IMR-90 (cell line): ENCODE data around the gene CAPN9. TPM values are rescaled to one million over a fixed set of nuclear protein-coding genes. Genes with fewer than 3 reads are reported as not detected.

Experiments used
- ATAC-seq: fragments of 200-7000 bp; cut with Tn5 transposase; 2 replicates; pipeline ENCODE4 v1.9.1; 2020; ENCODE audit warnings: low read depth, mild to moderate bottlenecking, moderate library complexity
- BruUV-seq: library from RNA; stranded (reverse); fragments of 400-500 nt; replicated peaks from 2 replicates; lab custom pipeline; 2021; lab: Mats Ljungman, UMichigan
- CTCF ChIA-PET: fragments of 300-600 bp; formaldehyde crosslinking; extraction: SDS; loops from one replicate; lab custom pipeline; 2021; ENCODE audit warnings: antibody characterized with exemption; lab: Yijun Ruan, JAX
- POLR2A ChIA-PET: fragments of 300-600 bp; sonication (Branson Sonifier 250); formaldehyde crosslinking; loops from one replicate; lab custom pipeline; 2022; ENCODE audit warnings: antibody characterized with exemption; ENCODE audit not compliant: unreplicated experiment; lab: Charles Lee
- DNase-seq: peaks from one replicate; pipeline ENCODE4 v3.0.0; 2013
- H2AFZ ChIP-seq: replicated peaks from 2 replicates; pipeline ENCODE3; 2013; ENCODE audit warnings: low read length, mild to moderate bottlenecking; ENCODE audit not compliant: poor library complexity
- H2AK5ac ChIP-seq: 2 replicates; pipeline ENCODE4 v1.6.1; 2013; ENCODE audit warnings: low read depth, low read length, inconsistent platforms
- H2AK9ac ChIP-seq: replicated peaks from 2 replicates; pipeline ENCODE3; 2013; ENCODE audit warnings: mild to moderate bottlenecking, low read depth, low read length, moderate library complexity; ENCODE audit not compliant: poor library complexity
- H2BK120ac ChIP-seq: 2 replicates; pipeline ENCODE4 v1.6.1; 2013; ENCODE audit warnings: low read depth, low read length, inconsistent platforms
- H2BK15ac ChIP-seq: 3 replicates; pipeline ENCODE4 v1.6.1; 2013; ENCODE audit warnings: low read depth, low read length, inconsistent platforms
- H2BK20ac ChIP-seq: 2 replicates; pipeline ENCODE4 v1.6.1; 2013; ENCODE audit warnings: low read depth, mild to moderate bottlenecking, inconsistent platforms, low read length, moderate library complexity
- H2BK5ac ChIP-seq: 2 replicates; pipeline ENCODE4 v1.6.1; 2013; ENCODE audit warnings: mild to moderate bottlenecking, low read depth, low read length, inconsistent platforms; ENCODE audit not compliant: poor library complexity, severe bottlenecking
- H3K14ac ChIP-seq: replicated peaks from 2 replicates; pipeline ENCODE4 v1.6.1; 2013; ENCODE audit warnings: low read depth, low read length, inconsistent platforms
- H3K18ac ChIP-seq: 2 replicates; pipeline ENCODE4 v1.6.1; 2013; ENCODE audit warnings: low read depth, low read length, control low read depth
- H3K23ac ChIP-seq: 2 replicates; pipeline ENCODE4 v1.6.1; 2013; ENCODE audit warnings: low read depth, low read length, inconsistent platforms
- H3K27ac ChIP-seq: 2 replicates; pipeline ENCODE4 v1.5.1; 2013; ENCODE audit warnings: mild to moderate bottlenecking, control low read depth, low read length; ENCODE audit not compliant: insufficient read depth
- H3K27me3 ChIP-seq: 2 replicates; pipeline ENCODE4 v1.6.1; 2013; ENCODE audit warnings: low read length; ENCODE audit not compliant: control insufficient read depth, insufficient read depth
- H3K36me3 ChIP-seq: 2 replicates; pipeline ENCODE4 v1.6.1; 2013; ENCODE audit warnings: low read length, mixed read lengths; ENCODE audit not compliant: control insufficient read depth, insufficient read depth
- H3K4ac ChIP-seq: 2 replicates; pipeline ENCODE4 v1.6.1; 2013; ENCODE audit warnings: low read depth, low read length, inconsistent platforms
- H3K4me1 ChIP-seq: 2 replicates; pipeline ENCODE4 v1.6.1; 2013; ENCODE audit warnings: low read length, mixed read lengths; ENCODE audit not compliant: control insufficient read depth, insufficient read depth
- H3K4me2 ChIP-seq: 2 replicates; pipeline ENCODE4 v1.6.1; 2013; ENCODE audit warnings: low read depth, mild to moderate bottlenecking, control low read depth, low read length, moderate library complexity
- H3K4me3 ChIP-seq: 2 replicates; pipeline ENCODE4 v1.5.1; 2013; ENCODE audit warnings: low read depth, mild to moderate bottlenecking, control low read depth, low read length, moderate library complexity; ENCODE audit not compliant: insufficient read depth
- H3K56ac ChIP-seq: 2 replicates; pipeline ENCODE4 v1.6.1; 2013; ENCODE audit warnings: low read length, inconsistent platforms; ENCODE audit not compliant: insufficient read depth; ENCODE audit errors: extremely low read depth
- H3K79me1 ChIP-seq, 2 experiments: 2 replicates each; pipeline ENCODE4 v1.6.1; 2013; ENCODE audit warnings: low read length in 2 of 2, inconsistent platforms in 1 of 2, low read depth in 1 of 2
- H3K9ac ChIP-seq: 2 replicates; pipeline ENCODE4 v1.6.1; 2013; ENCODE audit warnings: low read depth, low read length, control low read depth
- H3K9me1 ChIP-seq: 2 replicates; pipeline ENCODE4 v1.6.1; 2013; ENCODE audit warnings: low read length, inconsistent platforms; ENCODE audit not compliant: insufficient read depth
- H3K9me3 ChIP-seq: 2 replicates; pipeline ENCODE4 v1.6.1; 2013; ENCODE audit warnings: low read length; ENCODE audit not compliant: control insufficient read depth, insufficient read depth
- H4K20me1 ChIP-seq: 2 replicates; pipeline ENCODE4 v1.6.1; 2013; ENCODE audit warnings: low read length, inconsistent platforms; ENCODE audit not compliant: insufficient read depth
- H4K5ac ChIP-seq: 2 replicates; pipeline ENCODE4 v1.6.1; 2013; ENCODE audit warnings: mild to moderate bottlenecking, low read depth, low read length, control low read depth
- H4K8ac ChIP-seq, 2 experiments: 2 replicates each; pipeline ENCODE4 v1.6.1; 2013; ENCODE audit warnings: low read depth in 2 of 2, low read length in 2 of 2, control low read depth in 1 of 2, inconsistent platforms in 1 of 2
- H4K91ac ChIP-seq: 2 replicates; pipeline ENCODE4 v1.6.1; 2013; ENCODE audit warnings: low read depth, low read length, inconsistent platforms; ENCODE audit not compliant: insufficient read depth
- BHLHE40 ChIP-seq: fragments of 150-350 bp; IDR thresholded peaks from 2 replicates; pipeline ENCODE4 v1.6.1; 2016; ENCODE audit warnings: mild to moderate bottlenecking, low read depth, low read length
- CEBPB ChIP-seq: IDR thresholded peaks from 2 replicates; pipeline ENCODE4 v1.6.1; 2012; ENCODE audit warnings: low read depth, low read length, improper control_type of control experiment
- CHD1 ChIP-seq: IDR thresholded peaks from 2 replicates; pipeline ENCODE4 v1.6.1; 2012; ENCODE audit warnings: low read depth, low read length, improper control_type of control experiment
- CTCF ChIP-seq: conservative IDR thresholded peaks from 2 replicates; pipeline ENCODE4 v1.5.1; 2012; ENCODE audit warnings: mild to moderate bottlenecking, low read depth, low read length, improper control_type of control experiment
- ELK1 ChIP-seq: fragments of 150-350 bp; IDR thresholded peaks from 2 replicates; pipeline ENCODE4 v1.6.1; 2016; ENCODE audit warnings: low read depth, mild to moderate bottlenecking, low read length, moderate library complexity, borderline replicate concordance
- FOS ChIP-seq: fragments of 150-350 bp; IDR thresholded peaks from 2 replicates; pipeline ENCODE4 v1.6.1; 2016; ENCODE audit warnings: low read depth, low read length
- MAFK ChIP-seq: IDR thresholded peaks from 2 replicates; pipeline ENCODE4 v1.6.1; 2012; ENCODE audit warnings: low read depth, low read length, improper control_type of control experiment
- MXI1 ChIP-seq: IDR thresholded peaks from 2 replicates; pipeline ENCODE4 v1.6.1; 2012; ENCODE audit warnings: low read depth, mild to moderate bottlenecking, low read length, moderate library complexity, borderline replicate concordance
- NFE2L2 ChIP-seq: fragments of 150-350 bp; IDR thresholded peaks from 2 replicates; pipeline ENCODE4 v1.6.1; 2016; ENCODE audit warnings: low read depth, mild to moderate bottlenecking, low read length
- POLR2A ChIP-seq: IDR thresholded peaks from 2 replicates; pipeline ENCODE4 v1.6.1; 2012; ENCODE audit warnings: mild to moderate bottlenecking, low read depth, low read length
- RAD21 ChIP-seq: IDR thresholded peaks from 2 replicates; pipeline ENCODE4 v1.6.1; 2012; ENCODE audit warnings: low read length, improper control_type of control experiment
- RCOR1 ChIP-seq: IDR thresholded peaks from 2 replicates; pipeline ENCODE4 v1.6.1; 2012; ENCODE audit warnings: mild to moderate bottlenecking, low read length, improper control_type of control experiment; ENCODE audit not compliant: insufficient replicate concordance
- RFX5 ChIP-seq: IDR thresholded peaks from 2 replicates; pipeline ENCODE4 v1.8.0; 2012; ENCODE audit warnings: low read depth, mild to moderate bottlenecking, low read length, moderate library complexity
- SMC3 ChIP-seq: fragments of 150-350 bp; IDR thresholded peaks from 2 replicates; pipeline ENCODE4 v1.6.1; 2016; ENCODE audit warnings: low read depth, mild to moderate bottlenecking, antibody characterized with exemption, low read length, moderate library complexity
- USF2 ChIP-seq: fragments of 150-350 bp; IDR thresholded peaks from 2 replicates; pipeline ENCODE4 v1.6.1; 2017; ENCODE audit warnings: mild to moderate bottlenecking, antibody characterized with exemption, low read length, low read depth
- WGBS, 2 experiments: methylation state at CpG; one replicate each; pipeline versions ENCODE4 v1.1.5 to v1.1.7; 2013; ENCODE audit warnings: missing lambda C conversion rate in 2 of 2; ENCODE audit not compliant: insufficient read length in 1 of 2; ENCODE audit errors: extremely low coverage in 2 of 2; 5-methylcytosine and 5-hydroxymethylcytosine counted together
- dilution Hi-C: fragments of 300-500 bp; cut with HindIII; formaldehyde crosslinking; loops from one replicate; pipeline ENCODE4 v1.14.3; 2018; ENCODE audit warnings: low sequenced_read_pairs; ENCODE audit not compliant: unreplicated experiment
- in situ Hi-C: fragments of 300-500 bp; cut with MboI; formaldehyde crosslinking; loops from 3 replicates; pipeline ENCODE4 v1.14.3; 2019; ENCODE audit warnings: low sequenced_read_pairs, inconsistent platforms, mixed read lengths
- intact Hi-C: fragments of 100-400 bp; cut with micrococcal nuclease; formaldehyde crosslinking; loops from 2 replicates; pipeline ENCODE4 v1.10.0; 2022
- polyA plus RNA-seq, 3 experiments: library from polyadenylated mRNA; depleted of rRNA; stranded (reverse); fragments of >200 nt; gene quantifications; 2 replicates each; pipeline ENCODE4 v1.2.3, GENCODE V29; 2012; ENCODE audit warnings: low replicate concordance in 1 of 3
- total RNA-seq: library from RNA; depleted of rRNA; stranded (reverse); fragments of >200 nt; gene quantifications from 2 replicates; pipeline ENCODE4 v1.2.3, GENCODE V29; 2012

CAPN9 gene
- total and polyA plus RNA-seq, 2 of the 4 experiments (the other 2 are of a cell fraction): not detected

- no peak for TF ChIP-seq FOS
- TF ChIP-seq USF2: no peak
- no peak for TF ChIP-seq CTCF
- no peak for TF ChIP-seq ELK1
- TF ChIP-seq RAD21: no peak
- no peak for TF ChIP-seq MAFK
- no peak for TF ChIP-seq CHD1
- TF ChIP-seq BHLHE40: no peak
- no peak for TF ChIP-seq RCOR1
- TF ChIP-seq MXI1: no peak
- no peak for TF ChIP-seq RFX5
- TF ChIP-seq POLR2A: no peak
- TF ChIP-seq CEBPB: no peak
- TF ChIP-seq SMC3: no peak
- no peak for TF ChIP-seq NFE2L2
- no peak overlapping the region for H3K23ac ChIP-seq
- no peak overlapping the region for H2AFZ ChIP-seq
- no peak overlapping the region for H3K4me2 ChIP-seq
- H3K36me3 ChIP-seq: no peaks in the 10 kb centered on the region
- no peak overlapping the region for H3K4ac ChIP-seq
- H2BK20ac ChIP-seq: no peak overlapping the region
- H3K56ac ChIP-seq: no peak overlapping the region
- BruUV-seq: no TSS peak
- H4K91ac ChIP-seq: no peak overlapping the region
- in situ Hi-C loops (no loop called here), intact Hi-C loops (no loop called here), dilution Hi-C loops (no loop called here)
- H3K14ac ChIP-seq: no peak overlapping the region
- H3K27me3 ChIP-seq: peaks cover 9% of the 10 kb centered on the region
- no peak overlapping the region for H2AK9ac ChIP-seq
- H2BK15ac ChIP-seq: no peak overlapping the region
- no peaks in the 10 kb centered on the region for H4K20me1 ChIP-seq
- no peaks in the 10 kb centered on the region for H3K79me1 ChIP-seq
- peaks cover 7% of the 10 kb centered on the region; the same call in 1 of the 2 replicates for H3K4me1 ChIP-seq
- CTCF ChIA-PET: interaction anchor here (0.8 kb wide), 1 partner anchor 11 kb away, joined by 3 read pairs; no protein-coding TSS in a partner anchor
- H3K18ac ChIP-seq: no peak overlapping the region
- POLR2A ChIA-PET: no interaction called here
- no peak overlapping the region for H3K9ac ChIP-seq
- DNase-seq (no peak), ATAC-seq (no peak)
- no peak overlapping the region for H3K4me3 ChIP-seq
- H4K8ac ChIP-seq: no peak overlapping the region
- H2BK5ac ChIP-seq: no peak overlapping the region
- no peaks in the 10 kb centered on the region for H3K9me3 ChIP-seq
- no peak overlapping the region for H2BK120ac ChIP-seq
- H3K9me1 ChIP-seq: peaks cover 3% of the 10 kb centered on the region
- no peak overlapping the region for H2AK5ac ChIP-seq
- H4K5ac ChIP-seq: no peak overlapping the region
- WGBS, 2 experiments: no CpG with 5 or more reads among the region's 3 CpGs
- no peak overlapping the region for H3K27ac ChIP-seq
Observed at GRCh38 chr1:230766318-230766717, 19.1 kb downstream of the CAPN9 start.
